Neural progenitor cell (in vitro differentiated cells): ENCODE data around the gene CKS1B. TPM values are rescaled to one million over a fixed set of nuclear protein-coding genes. Genes with fewer than 3 reads are reported as not detected.

ENCODE experiments used
- DNase-seq: peaks from one replicate; pipeline ENCODE4 v3.0.0-alpha.2; 2016; ENCODE audit warnings: low spot score
- H2AFZ ChIP-seq: fragments of 200-600 bp; sonication (generic); replicated peaks from 2 replicates; pipeline ENCODE4 v1.6.1; 2016; ENCODE audit warnings: antibody characterized with exemption
- H3F3A ChIP-seq: fragments of 200-600 bp; sonication (generic); 2 replicates; pipeline ENCODE4 v1.6.1; 2016; ENCODE audit warnings: antibody characterized with exemption, low read depth
- H3K27ac ChIP-seq: fragments of 200-600 bp; sonication (generic); 2 replicates; pipeline ENCODE4 v1.5.1; 2016; ENCODE audit warnings: mild to moderate bottlenecking
- H3K27me3 ChIP-seq: fragments of 200-600 bp; sonication (generic); 2 replicates; pipeline ENCODE4 v1.6.1; 2016; ENCODE audit warnings: mild to moderate bottlenecking, moderate library complexity
- H3K36me3 ChIP-seq: fragments of 200-600 bp; sonication (generic); 2 replicates; pipeline ENCODE4 v1.5.1; 2016
- H3K4me1 ChIP-seq: fragments of 200-600 bp; sonication (generic); 2 replicates; pipeline ENCODE4 v1.6.1; 2016; ENCODE audit warnings: mixed run types
- H3K4me2 ChIP-seq: fragments of 200-600 bp; sonication (generic); 2 replicates; pipeline ENCODE4 v1.6.1; 2016
- H3K4me3 ChIP-seq: fragments of 200-600 bp; sonication (generic); 2 replicates; pipeline ENCODE4 v1.5.1; 2016
- H3K79me2 ChIP-seq: fragments of 200-600 bp; sonication (generic); 2 replicates; pipeline ENCODE4 v1.6.1; 2016; ENCODE audit warnings: low read depth
- H3K9ac ChIP-seq: fragments of 200-600 bp; sonication (generic); 2 replicates; pipeline ENCODE4 v1.6.1; 2016
- H3K9me3 ChIP-seq: fragments of 200-600 bp; sonication (generic); 2 replicates; pipeline ENCODE4 v1.5.1; 2016; ENCODE audit warnings: low read depth
- H4K20me1 ChIP-seq: fragments of 200-600 bp; sonication (generic); 2 replicates; pipeline ENCODE4 v1.6.1; 2016; ENCODE audit warnings: low read depth
- H3K27ac Mint-ChIP-seq: 3 replicates; pipeline ENCODE4 v1.8.0; 2021; ENCODE audit warnings: mixed read lengths
- H3K27me3 Mint-ChIP-seq: 2 replicates; pipeline ENCODE4 v1.8.0; 2022; ENCODE audit warnings: low read depth, mild to moderate bottlenecking, inconsistent platforms, moderate library complexity, mixed read lengths; ENCODE audit not compliant: insufficient read depth
- H3K36me3 Mint-ChIP-seq: 3 replicates; pipeline ENCODE4 v1.8.0; 2021; ENCODE audit warnings: mixed read lengths
- H3K4me1 Mint-ChIP-seq: 3 replicates; pipeline ENCODE4 v1.8.0; 2021; ENCODE audit warnings: mixed read lengths
- H3K4me3 Mint-ChIP-seq: 3 replicates; pipeline ENCODE4 v1.8.0; 2021; ENCODE audit warnings: mild to moderate bottlenecking, moderate library complexity, mixed read lengths
- H3K9me3 Mint-ChIP-seq: 3 replicates; pipeline ENCODE4 v1.8.0; 2020; ENCODE audit warnings: mixed read lengths
- EZH2 ChIP-seq: fragments of 200-600 bp; sonication (generic); IDR thresholded peaks from 2 replicates; pipeline ENCODE4 v1.6.1; 2017; ENCODE audit warnings: antibody characterized with exemption, mild to moderate bottlenecking, moderate library complexity
- EZH2phosphoT487 ChIP-seq: fragments of 200-600 bp; sonication (generic); IDR thresholded peaks from 2 replicates; pipeline ENCODE4 v1.6.1; 2017; ENCODE audit warnings: antibody characterized with exemption
- total RNA-seq: library from RNA; depleted of rRNA; stranded (reverse); fragments of >200 nt; gene quantifications from 2 replicates; pipeline ENCODE4 v1.2.3, GENCODE V29; 2015; ENCODE audit warnings: low replicate concordance
- TF ChIP-seq, protein P1 (sequence below): fragments of 200-600 bp; sonication (generic); IDR thresholded peaks from 2 replicates; pipeline ENCODE4 v1.5.1; 2017; ENCODE audit warnings: antibody characterized with exemption, mild to moderate bottlenecking

CKS1B gene
- total RNA-seq, 1 donor from 2014 or later = 297 TPM

DNA sequence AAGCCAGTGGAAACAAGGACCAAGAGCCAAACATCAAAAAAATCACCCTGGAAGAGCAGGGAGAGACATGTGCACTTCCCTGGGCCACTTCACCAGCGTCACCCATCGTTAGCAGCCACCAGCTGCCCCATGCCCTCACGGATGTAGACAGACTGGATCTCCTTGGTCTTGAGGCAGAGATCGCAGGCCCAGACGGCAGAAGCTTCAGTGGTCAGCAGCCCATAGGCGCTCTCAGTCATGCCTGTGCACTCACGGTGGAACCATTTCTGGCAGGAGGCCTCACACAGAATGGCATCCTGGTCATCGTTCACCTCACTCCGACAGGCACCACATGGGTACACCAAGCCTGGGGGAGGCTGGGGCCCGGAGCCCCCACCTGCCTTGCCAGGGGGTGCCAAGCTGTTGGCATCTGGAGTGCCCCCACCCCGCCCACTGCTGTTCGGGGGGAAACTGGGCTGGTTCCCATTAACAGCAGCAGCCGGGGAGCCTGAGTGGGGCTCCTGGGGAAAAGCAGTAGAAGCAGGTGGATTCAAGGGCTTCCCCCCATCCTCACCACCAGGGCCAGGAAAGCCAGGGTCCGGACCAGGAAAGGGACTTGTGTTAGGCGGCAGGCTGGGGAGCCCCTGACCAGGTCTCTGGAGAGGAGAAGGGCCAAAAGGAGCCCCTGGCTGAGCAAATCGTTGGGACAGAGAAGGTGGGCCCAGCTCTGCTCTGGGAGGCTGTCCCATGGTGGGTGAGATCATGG, 15.6 kb upstream of the CKS1B start:
- Mint-ChIP-seq H3K4me1 (peaks cover 71% of the 10 kb centered on the region), H3K9me3 (no peaks in the 10 kb centered on the region), H3K27me3 (peaks cover 15% of the 10 kb centered on the region), H3K27ac (no peak overlapping the region), H3K4me3 (peak overlapping the region; percentile 69), H3K36me3 (peaks cover 8% of the 10 kb centered on the region)
- Histone ChIP-seq H3K79me2 (peaks cover 61% of the 10 kb centered on the region), H3K4me2 (no peak overlapping the region), H2AFZ (no peak overlapping the region), H3K9me3 (no peaks in the 10 kb centered on the region), H3K4me1 (peaks cover 53% of the 10 kb centered on the region), H3K9ac (no peak overlapping the region), H3K4me3 (no peak overlapping the region), H4K20me1 (peaks cover 25% of the 10 kb centered on the region), H3K27me3 (no peaks in the 10 kb centered on the region), H3F3A (peaks cover 73% of the 10 kb centered on the region), H3K27ac (no peak overlapping the region), H3K36me3 (no peaks in the 10 kb centered on the region)
- DNase-seq = no peak
- TF ChIP-seq EZH2 (no peak), EZH2phosphoT487 (no peak)
- TF ChIP-seq, protein P1, sequence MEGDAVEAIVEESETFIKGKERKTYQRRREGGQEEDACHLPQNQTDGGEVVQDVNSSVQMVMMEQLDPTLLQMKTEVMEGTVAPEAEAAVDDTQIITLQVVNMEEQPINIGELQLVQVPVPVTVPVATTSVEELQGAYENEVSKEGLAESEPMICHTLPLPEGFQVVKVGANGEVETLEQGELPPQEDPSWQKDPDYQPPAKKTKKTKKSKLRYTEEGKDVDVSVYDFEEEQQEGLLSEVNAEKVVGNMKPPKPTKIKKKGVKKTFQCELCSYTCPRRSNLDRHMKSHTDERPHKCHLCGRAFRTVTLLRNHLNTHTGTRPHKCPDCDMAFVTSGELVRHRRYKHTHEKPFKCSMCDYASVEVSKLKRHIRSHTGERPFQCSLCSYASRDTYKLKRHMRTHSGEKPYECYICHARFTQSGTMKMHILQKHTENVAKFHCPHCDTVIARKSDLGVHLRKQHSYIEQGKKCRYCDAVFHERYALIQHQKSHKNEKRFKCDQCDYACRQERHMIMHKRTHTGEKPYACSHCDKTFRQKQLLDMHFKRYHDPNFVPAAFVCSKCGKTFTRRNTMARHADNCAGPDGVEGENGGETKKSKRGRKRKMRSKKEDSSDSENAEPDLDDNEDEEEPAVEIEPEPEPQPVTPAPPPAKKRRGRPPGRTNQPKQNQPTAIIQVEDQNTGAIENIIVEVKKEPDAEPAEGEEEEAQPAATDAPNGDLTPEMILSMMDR = no peak

DNA sequence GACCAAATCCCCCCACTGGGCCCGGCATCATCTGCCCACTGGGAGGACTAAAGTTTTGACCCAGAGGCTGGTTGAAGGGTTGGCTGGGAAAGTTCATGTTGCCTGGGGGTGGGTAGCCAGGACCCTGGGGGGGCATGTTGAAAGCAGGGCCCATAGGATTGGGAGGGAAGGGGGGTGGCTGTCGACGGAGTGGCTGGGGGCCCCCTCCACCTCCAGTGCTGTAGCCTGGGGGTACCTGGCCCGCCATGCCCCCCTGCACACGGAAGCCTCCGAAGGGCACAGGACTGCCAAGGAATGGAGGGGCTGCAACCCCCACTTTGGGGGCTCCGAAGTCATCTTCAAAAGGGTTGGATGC, 15.1 kb upstream of the CKS1B start:
- peaks cover 15% of the 10 kb centered on the region for H3K27me3 Mint-ChIP-seq
- H3K9me3 Mint-ChIP-seq = no peaks in the 10 kb centered on the region
- H3K4me2 ChIP-seq = no peak overlapping the region
- H3K9me3 ChIP-seq = no peaks in the 10 kb centered on the region
- no peak for TF ChIP-seq EZH2phosphoT487
- TF ChIP-seq EZH2 = no peak
- TF ChIP-seq, protein P1 = no peak
- no peak overlapping the region for H3K9ac ChIP-seq
- peaks cover 70% of the 10 kb centered on the region for H3F3A ChIP-seq
- H3K4me3 ChIP-seq = no peak overlapping the region
- peaks cover 68% of the 10 kb centered on the region for H3K4me1 Mint-ChIP-seq
- peaks cover 10% of the 10 kb centered on the region for H3K36me3 Mint-ChIP-seq
- H3K27me3 ChIP-seq = no peaks in the 10 kb centered on the region
- no peak overlapping the region for H3K27ac Mint-ChIP-seq
- H3K4me3 Mint-ChIP-seq = peak overlapping the region; percentile 53
- H3K36me3 ChIP-seq = no peaks in the 10 kb centered on the region
- H3K4me1 ChIP-seq = peaks cover 47% of the 10 kb centered on the region
- no peak for DNase-seq
- peaks cover 55% of the 10 kb centered on the region for H3K79me2 ChIP-seq
- no peak overlapping the region for H3K27ac ChIP-seq
- H4K20me1 ChIP-seq = peaks cover 19% of the 10 kb centered on the region
- H2AFZ ChIP-seq = no peak overlapping the region

DNA sequence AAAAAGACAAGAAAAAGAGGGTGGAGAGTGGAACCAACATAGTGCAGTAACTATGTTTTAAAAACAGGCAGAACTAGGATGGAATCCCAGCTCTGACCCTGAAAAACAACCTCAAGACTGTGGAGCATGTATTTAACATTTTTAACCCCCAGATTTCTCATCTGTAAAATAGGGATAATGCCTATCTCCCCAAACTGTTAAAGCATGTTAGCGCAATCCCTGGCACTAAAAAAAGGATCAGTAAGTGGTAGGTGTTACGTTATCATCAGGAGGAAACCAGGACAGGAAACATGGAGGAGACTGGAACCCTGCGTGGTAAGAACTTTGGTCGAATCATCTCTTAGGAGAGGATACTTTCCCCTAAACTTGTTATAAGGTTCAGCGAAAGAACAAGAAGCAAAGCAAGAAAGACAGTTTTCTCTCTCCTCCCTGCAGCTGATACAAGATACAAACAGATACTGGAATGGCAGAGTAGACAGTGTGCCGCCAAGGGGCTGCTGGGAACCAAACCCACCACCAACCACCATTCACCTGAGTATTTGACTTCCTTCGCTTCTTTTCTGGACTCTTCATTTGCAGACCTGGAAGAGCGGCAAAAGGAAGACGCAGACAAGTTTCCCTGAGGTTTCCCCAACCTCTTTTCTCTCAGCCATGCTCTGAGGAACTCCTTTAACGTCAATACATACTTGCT, 13.9 kb upstream of the CKS1B start:
- Histone ChIP-seq H3K27ac (no peak overlapping the region), H3K79me2 (peaks cover 46% of the 10 kb centered on the region), H3K4me2 (peak overlapping the region; percentile 96), H3K27me3 (no peaks in the 10 kb centered on the region), H2AFZ (no peak overlapping the region), H4K20me1 (peaks cover 10% of the 10 kb centered on the region), H3K4me3 (peak overlapping the region; percentile 86), H3K9ac (peak overlapping the region; percentile 86), H3F3A (peaks cover 58% of the 10 kb centered on the region), H3K4me1 (peaks cover 38% of the 10 kb centered on the region), H3K36me3 (no peaks in the 10 kb centered on the region), H3K9me3 (no peaks in the 10 kb centered on the region)
- Mint-ChIP-seq H3K36me3 (peaks cover 13% of the 10 kb centered on the region), H3K27me3 (peaks cover 15% of the 10 kb centered on the region), H3K27ac (peak overlapping the region; percentile 94), H3K4me3 (peak overlapping the region; percentile 99), H3K9me3 (no peaks in the 10 kb centered on the region), H3K4me1 (peaks cover 56% of the 10 kb centered on the region)
- no peak for TF ChIP-seq EZH2
- TF ChIP-seq, protein P1 = no peak
- TF ChIP-seq EZH2phosphoT487 = no peak
- DNase-seq = no peak
